Stimulated activated CD4-positive, alpha-beta T cell treated with anti-CD3 and anti-CD28 coated beads, Interleukin-15, amount 100 ng/mL, for 48 hours (primary cell): ENCODE data around the gene ARHGAP26.
A peak's percentile ranks its signal among the peaks of the same experiment; 100 is the strongest.
"Not testable (repeated sequence)": the region's sequence is repeated elsewhere in the genome, so short reads cannot be mapped to it uniquely, and the experiment has no call there.

Experiments used
- DNase-seq, 2 donors: peaks; one replicate each; pipeline ENCODE4 v3.0.0-alpha.2; 2020; ENCODE audit warnings: low read depth in 2 of 2

The ARHGAP26 gene

GRCh38 chr5:143182901-143183820, 413.0 kb downstream of the ARHGAP26 start:
- peak; percentile 57 to 59 for DNase-seq

- no peak for DNase-seq
These were observed 413.8 kb downstream of the ARHGAP26 start for GRCh38 chr5:143183989-143184388.

- DNase-seq = no peak
These were observed 416.4 kb downstream of the ARHGAP26 start for GRCh38 chr5:143186623-143187022.

GRCh38 chr5:143187495-143187894, 417.3 kb downstream of the ARHGAP26 start:
- DNase-seq = no peak

GRCh38 chr5:143188083-143188482, 417.9 kb downstream of the ARHGAP26 start:
- no peak for DNase-seq

- no peak for DNase-seq
These were observed 418.5 kb downstream of the ARHGAP26 start for GRCh38 chr5:143188692-143189091.

- no peak for DNase-seq
These were observed 420.2 kb downstream of the ARHGAP26 start for GRCh38 chr5:143190260-143190810.

- no peak for DNase-seq
These were observed 421.5 kb downstream of the ARHGAP26 start for GRCh38 chr5:143191720-143192119.

GRCh38 chr5:143192191-143192900, 422.2 kb downstream of the ARHGAP26 start:
- DNase-seq = no peak

- no peak for DNase-seq
These were observed 424.0 kb downstream of the ARHGAP26 start for GRCh38 chr5:143194206-143194605.

GRCh38 chr5:143194713-143195112, 424.5 kb downstream of the ARHGAP26 start:
- no peak for DNase-seq

GRCh38 chr5:143195491-143195890, 425.3 kb downstream of the ARHGAP26 start:
- no peak for DNase-seq

GRCh38 chr5:143196601-143197259, 426.6 kb downstream of the ARHGAP26 start:
- DNase-seq = no peak

GRCh38 chr5:143197260-143197656, 427.1 kb downstream of the ARHGAP26 start:
- DNase-seq = no peak

- no peak for DNase-seq
These were observed 428.2 kb downstream of the ARHGAP26 start for GRCh38 chr5:143198332-143198731.

- DNase-seq = no peak
These were observed 429.0 kb downstream of the ARHGAP26 start for GRCh38 chr5:143199161-143199560.

- no peak for DNase-seq
These were observed 429.7 kb downstream of the ARHGAP26 start for GRCh38 chr5:143199843-143200242.

- DNase-seq = no peak
These were observed 430.7 kb downstream of the ARHGAP26 start for GRCh38 chr5:143200781-143201398.

- no peak for DNase-seq
These were observed 431.4 kb downstream of the ARHGAP26 start for GRCh38 chr5:143201589-143201988.

GRCh38 chr5:143203301-143203956, 433.3 kb downstream of the ARHGAP26 start:
- not testable (repeated sequence) for DNase-seq
